Tibial nerve (tissue), 4 donors: ENCODE measurements around the gene FAM151B. TPM values are rescaled to one million over a fixed set of nuclear protein-coding genes. Genes with fewer than 3 reads are reported as not detected.

Experiments
- DNase-seq, 2 donors: peaks; one replicate each; pipeline ENCODE4 v3.0.0-alpha.2; 2019; ENCODE audit warnings: low spot score in 2 of 2
- H3K27ac ChIP-seq, 4 donors: fragments of 200-600 bp; sonication (generic) in 3 of 4; one replicate each; pipeline ENCODE4 v1.5.1; 2017 to 2019; ENCODE audit warnings: mild to moderate bottlenecking in 1 of 4
- H3K27me3 ChIP-seq, 2 donors: fragments of 200-600 bp; sonication (generic) in 1 of 2; one replicate each; pipeline versions ENCODE4 v1.5.1 to v1.6.0; 2017 to 2019
- H3K36me3 ChIP-seq, 3 donors: fragments of 200-600 bp; sonication (generic); one replicate each; pipeline ENCODE4 v1.5.1; 2018 to 2019
- H3K4me1 ChIP-seq, 4 donors: fragments of 200-600 bp; sonication (generic) in 3 of 4; one replicate each; pipeline ENCODE4 v1.5.1; 2017 to 2019
- H3K4me3 ChIP-seq, 4 donors: fragments of 200-600 bp; sonication (generic) in 3 of 4; one replicate each; pipeline ENCODE4 v1.5.1; 2017 to 2019; ENCODE audit warnings: mild to moderate bottlenecking in 1 of 4, moderate library complexity in 1 of 4
- H3K9me3 ChIP-seq, 4 donors: fragments of 200-600 bp; sonication (generic) in 3 of 4; one replicate each; pipeline ENCODE4 v1.5.1; 2017 to 2019
- EP300 ChIP-seq, 2 donors: sonication (generic); formaldehyde crosslinking; IDR thresholded peaks; one replicate each; pipeline ENCODE4 v1.6.1; 2017; ENCODE audit warnings: antibody characterized with exemption in 2 of 2, mild to moderate bottlenecking in 1 of 2
- POLR2A ChIP-seq, 2 donors: fragments of 450-650 bp; IDR thresholded peaks; one replicate each; pipeline ENCODE4 v1.6.1; 2017; ENCODE audit warnings: antibody characterized with exemption in 2 of 2, mild to moderate bottlenecking in 2 of 2, moderate library complexity in 2 of 2
- WGBS, 2 donors: methylation state at CpG; one replicate each; pipeline ENCODE4 v1.1.5; 2018; 5-methylcytosine and 5-hydroxymethylcytosine counted together
- total RNA-seq, 4 donors: library from RNA; depleted of rRNA; stranded (reverse); fragments of >200 nt; gene quantifications; one replicate each; pipeline ENCODE4 v1.1.0, GENCODE V29; 2016
- TF ChIP-seq, protein P1 (sequence below), 5 experiments: fragments of 200-600 bp in 3 of 5; fragments of 450-650 bp in 2 of 5; sonication (generic) in 3 of 5; IDR thresholded peaks; one replicate each; pipeline ENCODE4 v1.5.1; 2016 to 2019; ENCODE audit warnings: antibody characterized with exemption in 5 of 5, mild to moderate bottlenecking in 3 of 5, moderate library complexity in 2 of 5

FAM151B gene
- total RNA-seq, 4 donors from 2014 or later: 0.90 to 6.1 (median 3.1) TPM

DNA sequence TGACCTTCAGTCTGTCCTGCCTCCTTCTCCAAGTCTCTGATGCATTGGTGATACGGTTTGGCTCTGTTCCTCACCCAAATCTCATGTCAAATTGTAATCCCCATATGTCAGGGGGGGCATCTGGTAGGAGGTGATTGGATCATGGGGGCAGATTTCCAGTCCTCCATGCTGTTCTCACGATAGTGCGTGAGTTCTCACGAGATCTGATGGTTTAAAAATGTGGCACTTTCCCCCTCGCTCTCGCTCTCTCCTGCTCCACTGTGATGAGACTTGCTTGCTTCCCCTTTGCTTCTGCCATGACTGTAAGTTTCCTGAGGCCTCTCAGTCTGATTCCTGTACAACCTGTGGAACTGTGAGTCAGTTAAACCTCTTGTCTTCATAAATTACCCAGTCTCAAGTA, 96.9 kb downstream of the FAM151B start:
- TF ChIP-seq, protein P1, sequence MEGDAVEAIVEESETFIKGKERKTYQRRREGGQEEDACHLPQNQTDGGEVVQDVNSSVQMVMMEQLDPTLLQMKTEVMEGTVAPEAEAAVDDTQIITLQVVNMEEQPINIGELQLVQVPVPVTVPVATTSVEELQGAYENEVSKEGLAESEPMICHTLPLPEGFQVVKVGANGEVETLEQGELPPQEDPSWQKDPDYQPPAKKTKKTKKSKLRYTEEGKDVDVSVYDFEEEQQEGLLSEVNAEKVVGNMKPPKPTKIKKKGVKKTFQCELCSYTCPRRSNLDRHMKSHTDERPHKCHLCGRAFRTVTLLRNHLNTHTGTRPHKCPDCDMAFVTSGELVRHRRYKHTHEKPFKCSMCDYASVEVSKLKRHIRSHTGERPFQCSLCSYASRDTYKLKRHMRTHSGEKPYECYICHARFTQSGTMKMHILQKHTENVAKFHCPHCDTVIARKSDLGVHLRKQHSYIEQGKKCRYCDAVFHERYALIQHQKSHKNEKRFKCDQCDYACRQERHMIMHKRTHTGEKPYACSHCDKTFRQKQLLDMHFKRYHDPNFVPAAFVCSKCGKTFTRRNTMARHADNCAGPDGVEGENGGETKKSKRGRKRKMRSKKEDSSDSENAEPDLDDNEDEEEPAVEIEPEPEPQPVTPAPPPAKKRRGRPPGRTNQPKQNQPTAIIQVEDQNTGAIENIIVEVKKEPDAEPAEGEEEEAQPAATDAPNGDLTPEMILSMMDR (IDR thresholded peaks at IDR 0.05): no peak
- no peak for TF ChIP-seq POLR2A (IDR thresholded peaks at IDR 0.05)
- TF ChIP-seq EP300 (IDR thresholded peaks at IDR 0.05): no peak
- Histone ChIP-seq H3K4me3 (no peak overlapping the region), H3K9me3 (no peaks in the 10 kb centered on the region), H3K27me3 (no peaks in the 10 kb centered on the region), H3K27ac (no peak overlapping the region), H3K36me3 (no peaks in the 10 kb centered on the region), H3K4me1 (no peaks in the 10 kb centered on the region)
- no peak for DNase-seq
- 90 to 92% methylated on average over 6 of the region's 6 CpGs for WGBS, 2 donors

DNA sequence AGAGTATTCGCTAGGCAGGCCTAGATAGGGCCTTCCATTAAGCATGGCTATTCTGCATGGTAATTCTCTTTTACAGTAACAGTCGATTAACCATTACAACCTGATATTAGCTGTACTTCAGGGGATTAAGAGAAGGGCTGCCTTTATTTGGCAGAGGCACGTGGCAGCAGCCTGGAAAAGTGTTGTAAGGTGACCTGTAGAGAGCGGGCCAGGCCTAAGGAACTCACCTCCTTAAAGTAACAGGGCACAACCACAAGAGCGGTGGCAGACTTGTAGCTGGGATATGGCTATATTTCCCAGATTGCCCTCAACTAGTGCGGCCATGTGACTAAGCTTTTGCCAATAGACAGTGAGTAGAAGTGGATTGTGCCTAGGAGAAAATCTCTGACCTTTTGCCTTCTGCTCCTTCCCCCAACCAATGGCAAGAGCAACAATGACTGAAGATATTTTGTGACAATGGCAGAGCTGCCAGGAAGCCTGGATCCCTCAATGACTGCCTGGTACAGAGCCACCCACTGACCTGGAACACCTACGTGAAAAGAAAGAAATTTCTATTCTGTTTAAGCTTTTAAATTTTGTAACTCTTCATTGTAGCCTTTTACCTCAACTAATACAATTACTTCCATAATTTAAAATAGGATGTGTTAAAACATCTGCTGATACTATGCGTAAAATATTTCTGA, 101.1 kb downstream of the FAM151B start:
- H3K4me3 ChIP-seq: no peak overlapping the region
- WGBS, 2 donors: 86 to 91% methylated on average over 8 of the region's 8 CpGs
- no peak for DNase-seq

DNA sequence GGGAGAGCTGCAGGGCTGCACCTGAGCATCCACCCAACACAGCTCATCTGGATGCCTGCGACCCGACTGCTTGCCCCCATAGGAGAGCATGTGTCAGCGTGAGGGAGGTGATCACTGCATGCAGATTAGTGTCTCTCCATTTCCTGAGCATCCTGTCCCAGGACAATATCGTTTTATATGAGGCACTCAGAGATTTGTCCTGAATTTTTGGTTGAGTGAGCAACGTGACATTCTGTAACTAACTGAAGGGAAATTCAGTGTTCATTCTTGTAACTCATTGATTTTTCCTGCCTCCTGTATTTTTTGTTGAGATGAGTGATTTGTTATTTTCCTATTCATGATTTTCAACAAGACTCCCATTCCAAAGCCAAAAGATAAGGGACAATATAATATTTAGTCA, 102.9 kb downstream of the FAM151B start:
- no peak for DNase-seq
- Histone ChIP-seq H3K9me3 (no peaks in the 10 kb centered on the region), H3K4me1 (no peaks in the 10 kb centered on the region), H3K27ac (no peak overlapping the region), H3K4me3 (no peak overlapping the region), H3K27me3 (no peaks in the 10 kb centered on the region), H3K36me3 (no peaks in the 10 kb centered on the region)
- TF ChIP-seq EP300 (IDR thresholded peaks at IDR 0.05): no peak
- TF ChIP-seq POLR2A (IDR thresholded peaks at IDR 0.05): no peak
- TF ChIP-seq, protein P1 (IDR thresholded peaks at IDR 0.05): no peak
- WGBS, 2 donors: 82 to 84% methylated on average over 5 of the region's 5 CpGs

More for the DNA sequence above, 101.1 kb downstream of the FAM151B start:
- TF ChIP-seq, protein P1 (IDR thresholded peaks at IDR 0.05): no peak
- TF ChIP-seq POLR2A (IDR thresholded peaks at IDR 0.05): no peak
- TF ChIP-seq EP300 (IDR thresholded peaks at IDR 0.05): no peak
- Histone ChIP-seq H3K4me1 (no peaks in the 10 kb centered on the region), H3K27me3 (no peaks in the 10 kb centered on the region), H3K27ac (no peak overlapping the region), H3K9me3 (no peaks in the 10 kb centered on the region), H3K36me3 (no peaks in the 10 kb centered on the region)

DNA sequence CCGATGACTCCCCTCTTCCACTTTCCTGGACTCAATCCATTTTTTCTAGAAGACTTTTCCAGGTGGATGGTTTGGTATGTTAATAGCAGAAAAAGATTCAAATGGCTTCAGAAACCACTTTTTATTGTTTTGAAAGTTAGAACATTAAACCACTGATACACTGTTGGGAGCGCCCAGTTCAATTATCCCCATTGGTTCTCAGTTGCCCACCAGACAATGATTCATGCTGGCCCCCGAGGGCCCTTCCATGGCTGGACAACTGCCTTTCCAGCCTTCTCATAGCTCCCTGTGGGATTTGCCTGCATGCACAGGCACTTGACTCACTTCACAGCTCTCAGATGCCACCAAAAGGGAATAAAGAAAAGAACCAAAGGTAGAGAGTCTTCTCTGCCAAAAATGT, 103.5 kb downstream of the FAM151B start:
- 89 to 92% methylated on average over 3 of the region's 3 CpGs for WGBS, 2 donors
- no peaks in the 10 kb centered on the region for H3K9me3 ChIP-seq
- TF ChIP-seq POLR2A (IDR thresholded peaks at IDR 0.05) (no peak), EP300 (IDR thresholded peaks at IDR 0.05) (no peak)
- TF ChIP-seq, protein P1 (IDR thresholded peaks at IDR 0.05): no peak
- no peak overlapping the region for H3K27ac ChIP-seq
- DNase-seq: no peak
- no peak overlapping the region for H3K4me3 ChIP-seq
- no peaks in the 10 kb centered on the region for H3K27me3 ChIP-seq
- H3K4me1 ChIP-seq: no peaks in the 10 kb centered on the region
- no peaks in the 10 kb centered on the region for H3K36me3 ChIP-seq

DNA sequence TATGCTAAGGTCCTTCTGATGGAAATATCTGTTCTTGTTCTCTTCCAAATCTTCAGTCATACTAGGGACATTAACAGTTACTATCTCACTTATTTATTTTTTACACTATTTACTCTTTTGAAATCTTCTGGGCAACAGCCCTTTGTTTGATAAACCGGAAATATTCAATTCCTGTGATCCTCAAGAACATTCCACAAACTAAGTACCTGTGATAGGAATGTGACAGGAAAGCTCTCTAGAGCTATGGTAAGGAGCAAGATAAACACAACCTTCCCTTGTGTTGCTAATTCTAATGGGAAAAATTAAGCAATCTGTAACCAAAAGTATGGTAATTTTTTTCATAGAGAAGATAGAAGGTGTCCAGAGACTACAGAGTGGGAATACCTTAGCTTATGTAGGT, 104.2 kb downstream of the FAM151B start:
- no peaks in the 10 kb centered on the region for H3K27me3 ChIP-seq
- no peaks in the 10 kb centered on the region for H3K4me1 ChIP-seq
- no peak for DNase-seq
- H3K9me3 ChIP-seq: no peaks in the 10 kb centered on the region
- no peaks in the 10 kb centered on the region for H3K36me3 ChIP-seq
- no peak overlapping the region for H3K27ac ChIP-seq
- TF ChIP-seq POLR2A (IDR thresholded peaks at IDR 0.05) (no peak), EP300 (IDR thresholded peaks at IDR 0.05) (no peak)
- TF ChIP-seq, protein P1 (IDR thresholded peaks at IDR 0.05): no peak
- WGBS, 2 donors: 83 to 86% methylated on average over 1 of the region's 1 CpG
- H3K4me3 ChIP-seq: no peak overlapping the region

Other genes starting within 250 kb of the FAM151B start
- gene SERINC5, start 232.1 kb upstream of the FAM151B start, total RNA-seq: 10 to 100 TPM; 29.1 to 35.8 (median 32.3) TPM
- gene SPZ1, start 168.1 kb upstream of the FAM151B start, total RNA-seq: not detected
- gene ZFYVE16, start 80.0 kb upstream of the FAM151B start, total RNA-seq: 10 to 100 TPM; 30.2 to 43.2 (median 36.6) TPM
- gene ANKRD34B, start 82.2 kb downstream of the FAM151B start, total RNA-seq: not detected
- 10 to 100 TPM in 3 of 4 donors, 1 to 10 TPM in 1; 8.8 to 16.8 (median 12.4) TPM for gene MSH3, start 166.6 kb downstream of the FAM151B start, total RNA-seq
- gene DHFR, start 166.9 kb downstream of the FAM151B start, total RNA-seq: 10 to 100 TPM in 3 of 4 donors, 1 to 10 TPM in 1; 4.8 to 20.8 (median 12.0) TPM